ENCODE measurements around the gene ZBTB25. TPM values are rescaled to one million over a fixed set of nuclear protein-coding genes. Genes with fewer than 3 reads are reported as not detected.

The ZBTB25 gene
- total RNA-seq, 2 experiments from 2014 or later, result 56.8 to 58.1 TPM

- Mint-ChIP-seq H3K9me3 (no peaks in the 10 kb centered on the region), H3K4me3 (no peak overlapping the region), H3K4me1 (ENCODE audit: low read depth) (peaks cover 29% of the 10 kb centered on the region), H3K36me3 (ENCODE audit: low read depth) (peaks cover 56% of the 10 kb centered on the region), H3K27me3 (no peaks in the 10 kb centered on the region), H3K27ac (no peak overlapping the region)
- ATAC-seq (ENCODE audit: poor library complexity) (no peak), DNase-seq (no peak)
- no peak for TF ChIP-seq CTCF (IDR thresholded peaks at IDR 0.05)
- POLR2A ChIA-PET, result no interaction called here
- Histone ChIP-seq H3K27ac (ENCODE audit: low read depth in 1 of 2, low read length in 2 of 2) (no peak overlapping the region), H3K9me3 (ENCODE audit: control insufficient read depth in 1 of 2, insufficient read depth in 1 of 2, low read length in 2 of 2) (no peaks in the 10 kb centered on the region), H3K27me3 (ENCODE audit: control insufficient read depth in 1 of 2, insufficient read depth in 2 of 2, low read length in 2 of 2) (no peaks in the 10 kb centered on the region), H3K36me3 (ENCODE audit: insufficient read depth, low read length) (peaks cover 27% of the 10 kb centered on the region), H3K4me1 (ENCODE audit: insufficient read depth, low read length) (peaks cover 18% of the 10 kb centered on the region), H3K4me3 (ENCODE audit: low read length) (no peak overlapping the region)
- CTCF ChIA-PET, result no interaction called here
- intact Hi-C loops (cut with DNase I, micrococcal nuclease), result no loop called here
These were observed 59.5 kb downstream of the ZBTB25 start for GRCh38 chr14:64444140-64444539.

- H3K27ac ChIP-seq (ENCODE audit: low read depth in 1 of 2, low read length in 2 of 2), result no peak overlapping the region
- DNase-seq, result no peak
- peaks cover 18% of the 10 kb centered on the region for H3K4me1 ChIP-seq (ENCODE audit: insufficient read depth, low read length)
- POLR2A ChIA-PET, result no interaction called here
- H3K4me1 Mint-ChIP-seq (ENCODE audit: low read depth), result peaks cover 32% of the 10 kb centered on the region
- no peak overlapping the region for H3K4me3 ChIP-seq (ENCODE audit: low read length)
- no peak overlapping the region for H3K27ac Mint-ChIP-seq
- no peaks in the 10 kb centered on the region for H3K27me3 ChIP-seq (ENCODE audit: control insufficient read depth in 1 of 2, insufficient read depth in 2 of 2, low read length in 2 of 2)
- peaks cover 63% of the 10 kb centered on the region for H3K36me3 Mint-ChIP-seq (ENCODE audit: low read depth)
- no peak for TF ChIP-seq CTCF (IDR thresholded peaks at IDR 0.05)
- no peaks in the 10 kb centered on the region for H3K27me3 Mint-ChIP-seq
- intact Hi-C loops (cut with DNase I, micrococcal nuclease), result no loop called here
- CTCF ChIA-PET, result no interaction called here
- no peaks in the 10 kb centered on the region for H3K9me3 ChIP-seq (ENCODE audit: control insufficient read depth in 1 of 2, insufficient read depth in 1 of 2, low read length in 2 of 2)
- ATAC-seq (ENCODE audit: poor library complexity), result no peak
- H3K4me3 Mint-ChIP-seq, result no peak overlapping the region
- H3K36me3 ChIP-seq (ENCODE audit: insufficient read depth, low read length), result peaks cover 21% of the 10 kb centered on the region
- no peaks in the 10 kb centered on the region for H3K9me3 Mint-ChIP-seq
These were observed 61.2 kb downstream of the ZBTB25 start for GRCh38 chr14:64442300-64442988.

- no peaks in the 10 kb centered on the region for H3K27me3 Mint-ChIP-seq
- ATAC-seq (ENCODE audit: poor library complexity) (no peak), DNase-seq (no peak)
- H3K4me1 ChIP-seq (ENCODE audit: insufficient read depth, low read length), result peaks cover 15% of the 10 kb centered on the region
- CTCF ChIA-PET, result interaction anchor here (1.9 kb wide), 1 partner anchor 11 kb away, joined by 7 read pairs; no protein-coding TSS in a partner anchor
- TF ChIP-seq CTCF (IDR thresholded peaks at IDR 0.05), result no peak
- H3K9me3 Mint-ChIP-seq, result no peaks in the 10 kb centered on the region
- no peak overlapping the region for H3K27ac ChIP-seq (ENCODE audit: low read depth in 1 of 2, low read length in 2 of 2)
- POLR2A ChIA-PET, result no interaction called here
- intact Hi-C loops (cut with DNase I, micrococcal nuclease), result no loop called here
- H3K27ac Mint-ChIP-seq, result no peak overlapping the region
- H3K36me3 Mint-ChIP-seq (ENCODE audit: low read depth), result peaks cover 78% of the 10 kb centered on the region
- H3K4me1 Mint-ChIP-seq (ENCODE audit: low read depth), result peaks cover 29% of the 10 kb centered on the region
- no peaks in the 10 kb centered on the region for H3K9me3 ChIP-seq (ENCODE audit: control insufficient read depth in 1 of 2, insufficient read depth in 1 of 2, low read length in 2 of 2)
- H3K27me3 ChIP-seq (ENCODE audit: control insufficient read depth in 1 of 2, insufficient read depth in 2 of 2, low read length in 2 of 2), result no peaks in the 10 kb centered on the region
- peaks cover 28% of the 10 kb centered on the region for H3K36me3 ChIP-seq (ENCODE audit: insufficient read depth, low read length)
- H3K4me3 Mint-ChIP-seq, result no peak overlapping the region
- H3K4me3 ChIP-seq (ENCODE audit: low read length), result no peak overlapping the region
These were observed 63.1 kb downstream of the ZBTB25 start for GRCh38 chr14:64440494-64440893.

Data from CD4-positive, alpha-beta T cell (primary cell).